ENCODE measurements around the gene TBC1D17. TPM values are rescaled to one million over a fixed set of nuclear protein-coding genes. Genes with fewer than 3 reads are reported as not detected.

TBC1D17 gene
- total RNA-seq, 1 experiment from 2014 or later, result 17.8 TPM

GRCh38 chr19:49832556-49832955 lies 44.9 kb upstream of the TBC1D17 start:
- no peak overlapping the region for H3K4me2 ChIP-seq (ENCODE audit: low read length)
- no peaks in the 10 kb centered on the region for H3K9me2 ChIP-seq (replicated peaks; ENCODE audit: low read length)
- H3K27me3 ChIP-seq (ENCODE audit: low read length), result no peaks in the 10 kb centered on the region
- BruUV-seq (replicated peaks), result TSS peak; percentile 20
- intact Hi-C loops (cut with micrococcal nuclease), result no loop called here
- ChIA-PET POLR2A (ENCODE audit: unreplicated experiment) (interaction anchor here (0.6 kb wide), 1 partner anchor 305 kb away, joined by 6 read pairs; the partner anchor contains the start of gene RCN3), CTCF (no interaction called here)
- no peaks in the 10 kb centered on the region for H4K20me1 ChIP-seq (ENCODE audit: low read length)
- no peak overlapping the region for H3K27ac ChIP-seq (ENCODE audit: low read length)
- no peaks in the 10 kb centered on the region for H3K79me2 ChIP-seq (ENCODE audit: low read length)
- H3F3A ChIP-seq (ENCODE audit: low read length, unreplicated experiment), result no peaks in the 10 kb centered on the region
- no peak overlapping the region for H3K9ac ChIP-seq (ENCODE audit: low read length)
- no peaks in the 10 kb centered on the region for H3K4me1 ChIP-seq (ENCODE audit: insufficient read depth, low read length)
- DNase-seq (no peak), ATAC-seq (no peak)
- no peaks in the 10 kb centered on the region for H3K9me3 ChIP-seq (ENCODE audit: low read length)
- peaks cover 26% of the 10 kb centered on the region; the same call in 1 of the 2 replicates for H3K36me3 ChIP-seq (ENCODE audit: low read depth, low read length)
- H2AFZ ChIP-seq (ENCODE audit: low read length), result no peak overlapping the region
- no peak overlapping the region for H3K4me3 ChIP-seq (ENCODE audit: low read length)
- no peak for TF ChIP-seq CTCF (conservative IDR thresholded peaks at IDR 0.05; ENCODE audit: low read depth, low read length)
- TF ChIP-seq EZH2 (IDR thresholded peaks at IDR 0.05; ENCODE audit: low read length, unreplicated experiment), result no peak
- TF ChIP-seq EZH2phosphoT487 (IDR thresholded peaks at IDR 0.05; ENCODE audit: borderline replicate concordance, low read length), result no peak

- no peaks in the 10 kb centered on the region for H3K4me1 ChIP-seq (ENCODE audit: insufficient read depth, low read length)
- no peak overlapping the region for H2AFZ ChIP-seq (ENCODE audit: low read length)
- peaks cover 26% of the 10 kb centered on the region; the same call in 1 of the 2 replicates for H3K36me3 ChIP-seq (ENCODE audit: low read depth, low read length)
- no TSS peak for BruUV-seq (replicated peaks)
- H4K20me1 ChIP-seq (ENCODE audit: low read length), result no peaks in the 10 kb centered on the region
- no peak for TF ChIP-seq EZH2phosphoT487 (IDR thresholded peaks at IDR 0.05; ENCODE audit: borderline replicate concordance, low read length)
- TF ChIP-seq CTCF (conservative IDR thresholded peaks at IDR 0.05; ENCODE audit: low read depth, low read length), result no peak
- no peak for TF ChIP-seq EZH2 (IDR thresholded peaks at IDR 0.05; ENCODE audit: low read length, unreplicated experiment)
- no peak overlapping the region for H3K4me3 ChIP-seq (ENCODE audit: low read length)
- H3K9ac ChIP-seq (ENCODE audit: low read length), result no peak overlapping the region
- no peaks in the 10 kb centered on the region for H3K9me3 ChIP-seq (ENCODE audit: low read length)
- H3K27me3 ChIP-seq (ENCODE audit: low read length), result no peaks in the 10 kb centered on the region
- intact Hi-C loops (cut with micrococcal nuclease), result no loop called here
- POLR2A ChIA-PET (ENCODE audit: unreplicated experiment), result no interaction called here
- no peak overlapping the region for H3K27ac ChIP-seq (ENCODE audit: low read length)
- no peak overlapping the region for H3K4me2 ChIP-seq (ENCODE audit: low read length)
- H3F3A ChIP-seq (ENCODE audit: low read length, unreplicated experiment), result no peaks in the 10 kb centered on the region
- no peak for ATAC-seq
- DNase-seq, result no peak
- H3K9me2 ChIP-seq (replicated peaks; ENCODE audit: low read length), result no peaks in the 10 kb centered on the region
- CTCF ChIA-PET, result no interaction called here
- H3K79me2 ChIP-seq (ENCODE audit: low read length), result no peaks in the 10 kb centered on the region
Observed at GRCh38 chr19:49833599-49833998, 43.9 kb upstream of the TBC1D17 start.

- no peaks in the 10 kb centered on the region for H3K9me2 ChIP-seq (replicated peaks; ENCODE audit: low read length)
- no peaks in the 10 kb centered on the region for H3K79me2 ChIP-seq (ENCODE audit: low read length)
- POLR2A ChIA-PET (ENCODE audit: unreplicated experiment), result no interaction called here
- H3K27ac ChIP-seq (ENCODE audit: low read length), result no peak overlapping the region
- no peak overlapping the region for H2AFZ ChIP-seq (ENCODE audit: low read length)
- intact Hi-C loops (cut with micrococcal nuclease), result no loop called here
- H4K20me1 ChIP-seq (ENCODE audit: low read length), result no peaks in the 10 kb centered on the region
- DNase-seq (no peak), ATAC-seq (no peak)
- no peak overlapping the region for H3K9ac ChIP-seq (ENCODE audit: low read length)
- no peak for TF ChIP-seq EZH2 (IDR thresholded peaks at IDR 0.05; ENCODE audit: low read length, unreplicated experiment)
- TF ChIP-seq EZH2phosphoT487 (IDR thresholded peaks at IDR 0.05; ENCODE audit: borderline replicate concordance, low read length), result no peak
- TF ChIP-seq CTCF (conservative IDR thresholded peaks at IDR 0.05; ENCODE audit: low read depth, low read length), result no peak
- no peaks in the 10 kb centered on the region for H3K4me1 ChIP-seq (ENCODE audit: insufficient read depth, low read length)
- BruUV-seq (replicated peaks), result no TSS peak
- H3F3A ChIP-seq (ENCODE audit: low read length, unreplicated experiment), result no peaks in the 10 kb centered on the region
- H3K4me3 ChIP-seq (ENCODE audit: low read length), result no peak overlapping the region
- no peaks in the 10 kb centered on the region for H3K9me3 ChIP-seq (ENCODE audit: low read length)
- CTCF ChIA-PET, result interaction anchor here (0.6 kb wide), 1 partner anchor 85 kb away, joined by 17 read pairs; no protein-coding TSS in a partner anchor
- H3K36me3 ChIP-seq (ENCODE audit: low read depth, low read length), result peaks cover 27% of the 10 kb centered on the region
- H3K27me3 ChIP-seq (ENCODE audit: low read length), result no peaks in the 10 kb centered on the region
- H3K4me2 ChIP-seq (ENCODE audit: low read length), result no peak overlapping the region
Observed at GRCh38 chr19:49835562-49835961, 41.9 kb upstream of the TBC1D17 start.

All from PC-3 (cell line).